NCI-H526 treated with DMSO at 0.1 percent for 48 hours (cell line): ENCODE measurements around the gene BAHCC1.

Experiments
- DNase-seq: peaks from one replicate; lab custom pipeline; 2025; lab: John Stamatoyannopoulos, UW

The BAHCC1 gene

GRCh38 chr17:81386646-81387099 lies 8.6 kb upstream of the BAHCC1 start:
- DNase-seq: no peak

DNA sequence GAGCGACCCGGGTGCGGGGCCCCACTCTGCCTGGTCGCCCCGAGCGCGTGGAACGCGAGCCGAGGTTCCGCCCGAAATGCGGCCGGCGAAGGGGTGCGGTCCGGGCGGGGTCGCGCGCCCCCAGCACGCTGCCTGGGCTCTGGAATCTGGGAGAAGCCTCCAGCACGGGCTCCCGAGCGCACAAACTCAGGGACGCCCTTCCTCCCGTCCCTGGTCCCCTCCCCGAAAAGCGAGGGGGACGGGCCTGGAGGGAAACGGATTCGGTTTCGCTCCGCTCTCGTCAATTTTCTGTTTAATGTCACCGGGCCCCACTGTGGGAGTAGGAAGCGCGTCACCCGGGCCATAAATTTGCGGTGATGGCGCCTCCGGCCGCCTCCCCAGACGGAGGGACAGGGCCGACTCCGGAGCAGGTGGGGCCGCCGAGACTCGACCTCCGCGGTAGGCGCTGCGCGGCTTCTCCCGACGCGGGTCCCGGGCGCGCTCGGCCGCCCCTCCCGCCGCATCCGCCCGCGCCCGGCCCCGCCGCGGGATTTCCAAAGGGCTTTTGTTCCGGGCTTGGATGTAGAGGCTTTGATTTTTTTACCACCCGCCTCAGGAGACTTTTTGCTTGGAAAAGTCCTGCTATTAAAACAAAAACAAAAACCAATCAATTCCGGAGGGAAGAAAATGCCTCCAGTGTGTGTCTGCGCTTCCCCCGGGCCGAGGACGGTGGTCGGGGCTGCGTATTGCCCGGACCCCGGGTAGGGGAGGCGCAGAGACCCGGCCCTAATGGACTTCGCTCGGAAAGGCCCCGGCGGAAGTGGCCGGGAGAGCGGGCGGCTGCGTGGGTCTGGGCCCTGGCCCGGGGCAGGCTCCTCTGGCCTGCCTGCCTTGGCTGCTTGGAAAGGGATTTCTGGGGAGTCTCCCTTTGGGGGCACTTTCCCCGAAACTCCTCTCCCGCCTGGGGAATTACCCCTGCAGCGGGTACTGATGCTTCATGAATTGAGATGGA lies 7.9 kb upstream of the BAHCC1 start:
- peak; percentile 38 for DNase-seq

- DNase-seq: no peak
Observed at GRCh38 chr17:81388091-81388611, 7.1 kb upstream of the BAHCC1 start.

DNA sequence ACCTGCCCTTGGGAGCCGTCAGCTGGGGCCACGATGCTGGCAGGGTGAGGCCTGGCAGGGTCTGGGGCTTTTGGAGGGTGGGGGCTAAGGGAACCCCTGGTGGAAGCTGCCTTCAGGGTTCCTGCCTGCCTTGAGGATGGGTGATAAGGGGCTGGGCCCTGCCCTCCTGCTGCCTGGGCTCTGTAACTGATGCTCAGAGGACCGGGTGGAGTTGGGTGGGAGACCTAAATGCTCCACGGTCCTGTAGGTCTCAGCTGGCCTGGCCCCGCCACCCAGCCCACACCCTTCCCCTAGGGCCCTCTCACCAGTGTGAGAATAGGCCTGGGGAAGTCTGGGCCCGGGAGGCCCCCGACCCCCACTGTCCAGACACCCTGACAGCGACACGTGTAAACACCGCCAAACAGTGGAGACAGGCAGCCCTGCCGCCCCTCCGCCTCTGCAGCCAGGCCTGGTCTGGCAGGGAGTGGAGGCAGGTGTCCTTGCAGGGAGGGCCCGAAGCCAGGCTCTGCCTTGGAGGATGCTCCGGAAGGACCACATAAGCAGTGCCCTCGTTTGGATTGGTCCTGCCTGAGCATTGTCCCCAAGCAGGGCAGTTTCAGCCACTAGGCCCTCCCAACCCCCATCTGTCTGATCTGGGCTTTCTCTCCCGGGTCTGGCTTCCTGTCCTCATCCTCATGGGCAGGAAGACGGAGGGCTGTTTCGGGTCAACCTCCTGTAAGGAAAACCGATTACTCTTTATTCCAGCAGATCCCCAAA lies 6.5 kb upstream of the BAHCC1 start:
- DNase-seq: no peak

DNA sequence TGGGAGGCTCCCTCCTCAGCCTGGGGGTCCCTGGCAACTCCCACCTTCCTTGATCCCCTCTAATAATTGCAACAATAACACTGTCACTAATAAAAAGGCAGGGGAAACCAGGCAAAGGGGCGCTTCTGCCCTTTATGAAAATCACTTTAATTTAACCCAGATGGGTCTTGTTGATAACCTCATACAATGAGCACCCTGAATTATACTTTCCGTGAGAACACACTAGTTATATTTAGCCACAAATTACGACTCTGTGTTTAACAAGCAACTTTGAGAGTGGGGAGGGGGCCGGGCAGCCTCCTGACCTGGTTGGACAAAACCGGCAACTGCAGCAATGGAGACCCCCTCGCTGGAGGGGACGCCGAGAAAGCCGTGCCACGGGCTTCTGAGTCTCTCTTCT lies 5.7 kb upstream of the BAHCC1 start:
- no peak for DNase-seq

- DNase-seq: no peak
Observed at GRCh38 chr17:81390029-81390872, 5.0 kb upstream of the BAHCC1 start.

DNA sequence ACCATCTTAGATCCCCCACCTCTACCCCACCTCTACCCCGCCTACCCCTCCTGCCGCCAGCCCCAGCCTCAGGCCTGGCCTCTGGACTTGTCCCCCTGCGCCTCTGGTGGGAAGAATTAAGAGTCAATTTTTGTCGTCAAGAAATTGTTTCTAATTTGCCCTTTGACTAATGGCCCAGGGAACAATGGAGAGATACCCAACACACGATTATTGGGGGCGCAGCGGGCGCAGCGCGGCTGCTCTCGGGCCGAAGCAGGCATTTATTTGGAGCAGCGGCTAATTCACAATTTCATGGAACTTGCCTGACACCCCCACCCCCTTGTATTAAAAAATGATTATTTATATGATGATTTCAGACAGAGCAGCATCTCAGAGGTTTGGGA lies 4.4 kb upstream of the BAHCC1 start:
- DNase-seq: no peak

DNA sequence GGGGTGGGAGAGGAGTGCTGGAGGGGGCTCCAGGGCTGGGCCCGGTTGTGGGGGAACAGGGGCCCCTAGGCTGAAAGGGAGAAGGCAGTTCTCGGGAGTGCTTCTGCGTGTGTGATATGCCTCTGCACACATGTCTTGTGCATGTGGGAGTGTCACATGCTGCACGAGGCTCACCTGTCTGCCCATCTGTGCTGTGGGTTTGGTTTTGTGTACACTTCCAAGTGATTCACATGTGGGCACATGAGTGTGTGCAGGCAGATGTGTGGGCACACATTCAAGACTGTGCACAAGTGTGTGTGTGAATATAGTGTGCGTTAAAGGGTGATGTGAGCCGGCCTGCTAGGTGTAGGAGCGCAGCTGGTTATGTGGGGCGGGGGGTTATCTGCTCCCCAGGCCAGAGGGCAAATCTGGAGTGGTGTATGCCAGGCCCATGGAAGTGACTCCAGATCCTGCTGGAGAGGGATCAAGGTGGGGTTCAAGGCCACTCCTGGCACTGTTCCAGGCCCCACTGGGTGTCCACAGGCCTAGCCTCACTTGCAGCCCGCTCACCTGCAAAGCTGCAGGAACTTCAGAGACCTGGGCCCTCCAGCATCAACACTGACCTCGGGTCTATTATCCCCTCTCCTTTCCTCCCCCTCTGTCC lies 3.8 kb upstream of the BAHCC1 start:
- DNase-seq: no peak

DNA sequence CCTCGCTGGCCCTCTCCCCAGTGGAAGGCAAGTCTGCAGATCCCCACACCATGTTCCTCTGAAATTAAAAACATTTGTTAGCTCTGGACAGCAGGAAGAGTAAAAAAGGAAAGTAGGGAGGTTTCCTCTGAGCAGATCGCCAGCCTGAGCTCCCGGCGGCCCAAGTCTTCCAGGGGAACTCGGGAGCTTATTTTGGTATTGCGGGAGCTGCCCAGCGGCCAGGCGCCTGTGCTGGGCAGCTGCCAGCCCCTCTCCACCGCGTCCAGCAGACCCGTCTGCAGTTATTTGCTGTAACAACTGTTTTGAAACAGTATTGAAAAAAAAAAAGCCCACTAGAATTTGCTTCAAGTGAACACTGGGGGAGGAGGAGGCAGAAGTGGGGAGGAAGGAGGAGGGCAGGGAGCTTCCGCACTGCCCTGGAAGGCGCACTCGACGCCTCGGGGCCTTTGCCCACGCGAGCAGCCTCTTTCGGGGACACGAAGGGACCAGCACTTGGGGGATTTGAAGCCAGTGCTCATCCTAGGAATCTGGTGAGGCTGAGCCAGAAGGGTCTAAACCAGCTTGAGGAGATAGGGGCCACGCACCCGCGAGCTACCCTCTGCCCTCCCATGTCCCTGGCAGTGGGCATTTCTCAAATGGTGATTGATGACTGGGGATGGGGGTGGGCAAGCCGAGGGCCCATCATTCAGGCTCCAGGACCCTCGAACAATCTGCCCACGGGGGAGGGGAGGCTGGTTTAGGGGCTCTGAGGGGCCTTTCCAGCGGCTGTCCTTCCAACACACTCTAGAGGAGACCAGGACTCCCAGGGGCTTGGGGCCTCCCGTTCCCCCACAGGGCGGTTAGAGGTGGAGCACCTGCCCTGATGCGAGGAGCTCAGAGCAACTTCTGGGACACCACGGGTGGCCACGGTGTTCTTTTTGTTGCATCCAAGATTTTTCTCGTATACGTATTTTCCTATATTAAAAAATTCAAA lies 3.0 kb upstream of the BAHCC1 start:
- no peak for DNase-seq

- DNase-seq: no peak
Observed at GRCh38 chr17:81392909-81393654, 2.2 kb upstream of the BAHCC1 start.

DNA sequence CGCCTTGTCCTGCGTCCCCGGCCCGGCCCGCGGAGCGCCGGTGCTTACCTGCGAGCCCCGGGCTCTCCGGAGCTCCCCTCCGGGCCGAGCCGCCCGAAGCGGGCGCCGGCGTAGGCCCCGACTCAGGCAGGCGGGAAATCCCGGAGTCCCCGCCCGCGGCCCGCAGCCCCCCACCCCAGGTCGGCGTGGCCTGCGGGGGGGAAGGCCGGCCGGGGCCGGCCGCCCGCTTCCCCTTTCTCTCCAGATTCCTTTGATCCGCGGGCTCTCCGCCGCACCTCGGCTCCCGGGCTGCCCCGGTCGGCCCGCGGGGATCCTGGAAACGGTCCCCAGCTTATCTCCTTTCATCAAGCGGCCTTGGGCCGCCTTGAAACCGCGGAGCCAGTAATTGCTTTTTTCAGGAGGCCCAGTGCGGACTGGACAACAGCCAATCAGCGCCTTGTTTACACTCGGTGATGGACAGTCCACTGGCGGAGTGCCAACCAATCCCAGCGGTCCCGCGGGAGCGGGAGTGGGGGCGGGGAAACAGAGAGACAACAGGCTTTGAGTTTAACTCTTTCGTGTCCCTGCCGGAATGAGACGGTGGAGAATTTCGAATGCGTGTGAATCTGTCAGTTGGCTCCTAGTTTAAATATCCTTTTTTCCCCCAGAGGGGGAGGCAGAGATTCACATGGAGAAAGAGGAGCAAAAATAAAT lies 1.4 kb upstream of the BAHCC1 start:
- DNase-seq: peak; percentile 98

GRCh38 chr17:81394377-81394920 lies 808 bp upstream of the BAHCC1 start:
- no peak for DNase-seq

GRCh38 chr17:81395600-81396277 lies 482 bp downstream of the BAHCC1 start:
- DNase-seq: peak; percentile 69

DNA sequence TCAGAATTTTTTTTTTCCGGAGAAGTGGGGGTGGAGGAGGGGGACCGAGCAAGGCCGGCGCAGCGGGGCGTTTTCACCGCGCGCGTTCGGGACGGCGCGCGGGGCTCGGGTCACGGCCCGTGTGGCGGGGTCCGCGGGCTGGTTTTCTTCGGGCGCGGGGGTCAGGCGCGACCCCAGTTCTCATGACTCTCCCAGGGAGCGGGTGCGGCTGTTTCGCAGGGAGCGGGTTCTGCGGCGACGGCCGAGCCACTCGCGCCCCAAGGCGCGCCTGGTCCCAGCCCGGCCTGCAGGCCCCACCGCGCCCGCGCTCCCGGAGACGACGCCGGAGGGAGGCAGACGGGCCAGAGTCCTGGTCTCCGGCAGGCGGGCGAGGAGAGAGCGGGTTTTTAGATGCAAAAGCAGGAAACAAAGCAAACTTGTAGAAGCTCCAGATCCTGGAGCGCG lies 1.0 kb downstream of the BAHCC1 start:
- DNase-seq: no peak

- peak; percentile 43 for DNase-seq
Observed at GRCh38 chr17:81396722-81397313, 1.6 kb downstream of the BAHCC1 start.

GRCh38 chr17:81397314-81398175 lies 2.3 kb downstream of the BAHCC1 start:
- DNase-seq: peak; percentile 92
